GM18519 (cell line): ENCODE data around the gene SLC13A3.

Source experiments
- ATAC-seq: cut with Tn5 transposase; IDR thresholded peaks from one replicate; pipeline ENCODE4 v1.9.1; 2021; ENCODE audit warnings: mild to moderate bottlenecking, moderate library complexity; ENCODE audit not compliant: unreplicated experiment, low FRiP score

The SLC13A3 gene, protein sequence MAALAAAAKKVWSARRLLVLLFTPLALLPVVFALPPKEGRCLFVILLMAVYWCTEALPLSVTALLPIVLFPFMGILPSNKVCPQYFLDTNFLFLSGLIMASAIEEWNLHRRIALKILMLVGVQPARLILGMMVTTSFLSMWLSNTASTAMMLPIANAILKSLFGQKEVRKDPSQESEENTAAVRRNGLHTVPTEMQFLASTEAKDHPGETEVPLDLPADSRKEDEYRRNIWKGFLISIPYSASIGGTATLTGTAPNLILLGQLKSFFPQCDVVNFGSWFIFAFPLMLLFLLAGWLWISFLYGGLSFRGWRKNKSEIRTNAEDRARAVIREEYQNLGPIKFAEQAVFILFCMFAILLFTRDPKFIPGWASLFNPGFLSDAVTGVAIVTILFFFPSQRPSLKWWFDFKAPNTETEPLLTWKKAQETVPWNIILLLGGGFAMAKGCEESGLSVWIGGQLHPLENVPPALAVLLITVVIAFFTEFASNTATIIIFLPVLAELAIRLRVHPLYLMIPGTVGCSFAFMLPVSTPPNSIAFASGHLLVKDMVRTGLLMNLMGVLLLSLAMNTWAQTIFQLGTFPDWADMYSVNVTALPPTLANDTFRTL

GRCh38 chr20:46651091-46651962 lies at the start of gene SLC13A3:
SLC13A3 (minus strand) TSS chr20:46651459; CDS start chr20:46651421, 38 bp downstream.
- no peak for ATAC-seq

DNA sequence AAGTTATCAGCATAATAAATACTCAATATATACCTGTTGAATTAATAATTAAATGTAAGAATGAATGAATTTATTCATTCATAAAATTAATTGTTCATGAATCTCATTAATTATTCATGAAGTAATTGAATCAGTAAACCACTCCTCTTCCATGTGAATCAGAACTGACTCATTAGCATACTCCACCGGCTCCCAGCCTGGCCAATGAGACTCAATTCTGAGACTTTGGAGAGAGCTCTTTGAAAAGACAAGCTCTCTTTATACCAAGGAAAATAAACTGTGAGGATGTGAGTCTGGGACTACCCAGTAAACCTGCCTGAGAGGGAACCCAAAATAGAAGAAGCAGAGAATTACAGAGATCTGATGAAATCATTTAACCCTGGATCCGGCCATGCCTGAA lies 49.8 kb upstream of the SLC13A3 start:
- no peak for ATAC-seq

GRCh38 chr20:46700481-46700880 lies 49.2 kb upstream of the SLC13A3 start:
- no peak for ATAC-seq

GRCh38 chr20:46699651-46700359 lies 48.5 kb upstream of the SLC13A3 start:
- ATAC-seq: no peak

GRCh38 chr20:46698788-46699187 lies 47.5 kb upstream of the SLC13A3 start:
- no peak for ATAC-seq

- no peak for ATAC-seq
These were observed 45.6 kb upstream of the SLC13A3 start for GRCh38 chr20:46696791-46697279.

- no peak for ATAC-seq
These were observed 44.6 kb upstream of the SLC13A3 start for GRCh38 chr20:46695892-46696291.

GRCh38 chr20:46694484-46694883 lies 43.2 kb upstream of the SLC13A3 start:
- ATAC-seq: no peak

- no peak for ATAC-seq
These were observed 39.9 kb upstream of the SLC13A3 start for GRCh38 chr20:46691196-46691595.

GRCh38 chr20:46690219-46691106 lies 39.2 kb upstream of the SLC13A3 start:
- ATAC-seq: no peak

- ATAC-seq: no peak
These were observed 38.5 kb upstream of the SLC13A3 start for GRCh38 chr20:46689754-46690085.

- ATAC-seq: peak; percentile 82
These were observed 38.0 kb upstream of the SLC13A3 start, which contains the start of gene TP53RK for GRCh38 chr20:46689082-46689753. TP53RK (minus strand) TSS chr20:46689444; CDS start chr20:46689414, 30 bp downstream.

DNA sequence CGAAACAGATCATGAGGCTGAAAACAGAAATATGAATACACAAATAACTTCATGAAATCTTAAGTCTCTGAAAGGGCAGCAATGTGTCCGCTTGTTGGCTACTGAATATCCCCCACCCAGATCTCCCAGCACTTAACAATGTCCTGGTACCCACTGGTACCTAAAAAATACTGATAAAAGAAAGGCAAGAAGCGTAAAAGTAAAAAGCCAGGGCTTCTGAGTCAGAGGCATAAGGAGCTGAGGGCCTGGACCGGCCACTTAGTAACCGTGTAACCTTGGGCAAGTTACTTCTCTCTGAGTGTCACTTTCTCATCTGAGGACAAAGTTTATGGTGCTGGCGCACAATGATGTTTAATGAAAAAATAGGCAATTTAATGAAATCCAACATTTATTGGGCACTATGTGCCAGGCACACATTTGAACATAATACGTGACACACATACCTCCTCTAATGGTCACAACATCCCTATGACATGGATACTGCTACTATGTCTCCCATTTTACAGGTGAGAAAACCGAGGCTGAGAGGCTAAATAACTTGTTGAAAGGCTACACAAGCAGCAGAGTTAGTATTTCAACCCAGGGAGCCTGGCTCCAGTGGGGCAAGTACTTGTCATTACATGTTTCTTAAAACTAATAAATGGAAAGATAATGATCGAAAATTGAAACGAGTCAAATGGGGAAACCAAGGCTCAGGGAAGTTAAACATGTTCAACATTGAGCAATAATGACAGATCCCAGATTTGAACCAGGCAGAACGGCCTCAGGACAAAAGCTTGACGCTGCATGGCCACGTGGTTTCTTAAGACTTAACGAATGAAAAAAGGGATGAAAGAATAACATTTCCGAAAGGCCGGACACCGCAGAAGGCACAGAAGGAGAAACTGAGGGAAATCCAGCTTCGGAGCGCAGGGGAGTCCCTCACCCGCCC lies 37.2 kb upstream of the SLC13A3 start:
- ATAC-seq: no peak

- no peak for ATAC-seq
These were observed 32.9 kb upstream of the SLC13A3 start for GRCh38 chr20:46683939-46684750.

DNA sequence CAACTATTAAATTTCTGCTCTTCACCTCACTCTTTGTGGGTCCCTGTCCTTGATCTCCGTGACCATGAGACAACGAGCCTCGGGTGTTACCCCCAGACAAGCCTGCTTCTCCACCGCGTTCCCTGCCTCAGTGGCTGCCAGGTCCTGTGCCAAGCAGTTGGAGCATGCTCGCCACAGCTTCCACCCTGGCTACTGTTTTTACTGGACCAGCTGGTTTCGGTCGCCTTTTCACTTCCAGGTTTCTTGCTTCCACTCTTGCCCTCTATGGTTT lies 32.3 kb upstream of the SLC13A3 start:
- ATAC-seq: no peak

GRCh38 chr20:46683011-46683667 lies 31.9 kb upstream of the SLC13A3 start:
- ATAC-seq: no peak
